GM12865 (cell line): ENCODE results near the gene OASL.
A peak's percentile ranks its signal among the peaks of the same experiment; 100 is the strongest.

Source experiments
- DNase-seq: peaks from one replicate; pipeline ENCODE4 v3.0.0; 2010; ENCODE audit warnings: low read depth
- H3K4me3 ChIP-seq: 2 replicates; pipeline ENCODE4 v1.5.1; 2011; ENCODE audit warnings: mild to moderate bottlenecking, low read depth, low read length, control low read depth
- TF ChIP-seq, protein P1 (sequence below): IDR thresholded peaks from 2 replicates; pipeline ENCODE4 v1.5.1; 2011; ENCODE audit warnings: low read length, control low read depth, low read depth, inconsistent platforms; ENCODE audit not compliant: insufficient read depth; ENCODE audit errors: missing control alignments

The OASL gene

DNA sequence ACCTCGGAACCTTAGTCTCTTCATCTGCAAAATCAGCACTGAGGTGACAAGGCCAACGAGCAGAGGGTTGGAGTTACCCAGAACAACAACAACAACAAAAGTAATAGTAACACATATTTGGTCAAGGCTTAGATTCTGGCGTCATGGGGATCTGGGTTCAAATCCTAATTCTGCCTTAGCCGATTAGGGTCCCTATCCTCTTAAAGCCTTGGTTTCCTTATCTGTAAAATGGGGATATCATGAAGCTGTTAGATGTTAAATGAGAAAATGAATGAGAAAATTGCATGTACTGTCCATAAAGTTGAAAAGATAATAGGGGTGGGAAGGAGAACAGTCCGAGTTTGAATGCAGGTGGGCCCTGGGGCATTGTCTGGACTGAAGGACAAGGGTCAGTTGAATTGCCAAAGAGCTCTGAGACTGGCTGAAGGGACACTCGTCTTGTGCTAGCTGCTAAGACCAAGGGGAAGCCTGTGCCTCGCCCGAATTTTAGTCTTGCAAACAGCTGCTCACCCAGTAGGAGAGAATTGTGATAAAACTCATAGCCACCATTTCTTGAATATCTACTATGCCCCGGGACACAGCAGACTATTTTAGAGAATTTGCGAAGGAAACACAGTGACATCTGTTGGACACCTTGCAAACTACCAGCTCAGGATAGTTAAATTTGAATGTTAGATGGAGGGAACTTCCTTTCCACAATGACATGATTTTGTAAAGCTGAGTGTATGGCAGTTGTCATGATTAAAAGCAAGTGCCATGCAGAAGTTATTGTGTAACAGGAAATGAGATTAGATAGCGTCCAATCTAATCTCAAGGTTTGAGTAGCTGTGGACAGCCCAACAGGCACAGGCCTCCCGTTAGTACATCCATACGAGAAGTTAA, 67.5 kb downstream of the OASL start:
- H3K4me3 ChIP-seq, result no peak overlapping the region
- TF ChIP-seq, protein P1, sequence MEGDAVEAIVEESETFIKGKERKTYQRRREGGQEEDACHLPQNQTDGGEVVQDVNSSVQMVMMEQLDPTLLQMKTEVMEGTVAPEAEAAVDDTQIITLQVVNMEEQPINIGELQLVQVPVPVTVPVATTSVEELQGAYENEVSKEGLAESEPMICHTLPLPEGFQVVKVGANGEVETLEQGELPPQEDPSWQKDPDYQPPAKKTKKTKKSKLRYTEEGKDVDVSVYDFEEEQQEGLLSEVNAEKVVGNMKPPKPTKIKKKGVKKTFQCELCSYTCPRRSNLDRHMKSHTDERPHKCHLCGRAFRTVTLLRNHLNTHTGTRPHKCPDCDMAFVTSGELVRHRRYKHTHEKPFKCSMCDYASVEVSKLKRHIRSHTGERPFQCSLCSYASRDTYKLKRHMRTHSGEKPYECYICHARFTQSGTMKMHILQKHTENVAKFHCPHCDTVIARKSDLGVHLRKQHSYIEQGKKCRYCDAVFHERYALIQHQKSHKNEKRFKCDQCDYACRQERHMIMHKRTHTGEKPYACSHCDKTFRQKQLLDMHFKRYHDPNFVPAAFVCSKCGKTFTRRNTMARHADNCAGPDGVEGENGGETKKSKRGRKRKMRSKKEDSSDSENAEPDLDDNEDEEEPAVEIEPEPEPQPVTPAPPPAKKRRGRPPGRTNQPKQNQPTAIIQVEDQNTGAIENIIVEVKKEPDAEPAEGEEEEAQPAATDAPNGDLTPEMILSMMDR, result peak; percentile 70
- DNase-seq, result peak; percentile 79

DNA sequence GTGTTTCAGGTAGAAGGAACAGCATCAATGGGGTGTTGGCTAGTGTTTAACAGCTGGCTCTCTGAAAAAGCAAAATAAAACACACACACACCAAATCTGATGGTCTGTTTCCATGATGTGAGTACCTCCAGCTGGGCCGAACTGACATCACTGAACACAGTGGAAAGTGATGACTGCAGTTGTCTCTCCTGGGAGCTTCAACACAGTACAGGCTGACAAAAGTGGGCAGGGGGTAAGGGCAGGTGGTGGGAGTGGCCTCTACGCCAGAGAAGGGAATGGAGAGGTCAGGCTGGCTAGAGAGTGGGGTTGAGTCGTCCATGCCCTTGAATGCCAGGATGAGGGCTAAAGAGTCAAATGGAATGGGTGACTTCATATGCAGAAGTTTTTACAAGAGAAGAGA, 68.7 kb downstream of the OASL start:
- DNase-seq, result no peak
- H3K4me3 ChIP-seq, result no peak overlapping the region
- TF ChIP-seq, protein P1, result no peak
